B cell (primary cell): Measurements from ENCODE around the gene ANKRD11. TPM values are rescaled to one million over a fixed set of nuclear protein-coding genes. Genes with fewer than 3 reads are reported as not detected.

Source experiments
- ATAC-seq: fragments of 200-7000 bp; cut with Tn5 transposase; one replicate; pipeline ENCODE4 v1.10.0; 2021; ENCODE audit warnings: low read depth, mild to moderate bottlenecking, moderate number of reproducible peaks, moderate library complexity
- CTCF ChIA-PET: fragments of 350-600 bp; sonication (Branson Sonifier 250); formaldehyde crosslinking; loops from one replicate; lab custom pipeline; 2021; ENCODE audit warnings: antibody characterized with exemption, inconsistent platforms; lab: Charles Lee
- POLR2A ChIA-PET: fragments of 350-600 bp; sonication (Branson Sonifier 250); formaldehyde crosslinking; loops from one replicate; lab custom pipeline; 2021; ENCODE audit warnings: antibody characterized with exemption; lab: Charles Lee
- DNase-seq: peaks from one replicate; pipeline ENCODE4 v3.0.0; 2013
- H2AFZ ChIP-seq: 2 replicates; pipeline ENCODE4 v1.6.1; 2012; ENCODE audit warnings: mild to moderate bottlenecking, low read depth, low read length; ENCODE audit not compliant: insufficient read depth, poor library complexity, severe bottlenecking
- H3K27ac ChIP-seq, 2 donors: 1 replicate in 1 of 2; 2 replicates in 1 of 2; pipeline ENCODE4 v1.5.1; 2012 to 2013; ENCODE audit warnings: low read length in 2 of 2, mild to moderate bottlenecking in 2 of 2, moderate library complexity in 1 of 2
- H3K27me3 ChIP-seq, 4 experiments: fragments of 200-600 bp in 1 of 4; sonication (generic) in 1 of 4; replicated peaks in 1 of 4; 1 replicate in 2 of 4; 2 replicates in 2 of 4; pipeline versions ENCODE4 v1.6.1 to v1.7.0; 2013 to 2016; ENCODE audit warnings: low read length in 3 of 4, mild to moderate bottlenecking in 2 of 4, mixed read lengths in 1 of 4, moderate library complexity in 1 of 4; ENCODE audit not compliant: insufficient read depth in 4 of 4, control insufficient read depth in 3 of 4; ENCODE audit errors: control extremely low read depth in 1 of 4
- H3K36me3 ChIP-seq, 2 experiments: replicated peaks in 1 of 2; 1 replicate in 1 of 2; 2 replicates in 1 of 2; pipeline versions ENCODE4 v1.6.1 to v1.7.1; 2013; ENCODE audit warnings: low read length in 1 of 2; ENCODE audit not compliant: insufficient read depth in 2 of 2, control insufficient read depth in 1 of 2; ENCODE audit errors: control extremely low read depth in 1 of 2, extremely low read depth in 1 of 2
- H3K4me1 ChIP-seq, 2 donors: fragments of 200-600 bp in 1 of 2; sonication (generic) in 1 of 2; 1 replicate in 1 of 2; 2 replicates in 1 of 2; pipeline versions ENCODE4 v1.5.1 to v1.6.1; 2013 to 2017; ENCODE audit warnings: low read length in 2 of 2; ENCODE audit not compliant: control insufficient read depth in 2 of 2, insufficient read depth in 2 of 2
- H3K4me2 ChIP-seq: replicated peaks from 2 replicates; pipeline ENCODE3; 2012; ENCODE audit warnings: mild to moderate bottlenecking, low read depth, low read length; ENCODE audit not compliant: poor library complexity, severe bottlenecking
- H3K4me3 ChIP-seq, 5 experiments: fragments of 200-600 bp in 1 of 5; sonication (generic) in 1 of 5; 1 replicate in 3 of 5; 2 replicates in 2 of 5; pipeline versions ENCODE4 v1.5.1 to v1.7.0; 2011 to 2016; ENCODE audit warnings: low read length in 4 of 5, mild to moderate bottlenecking in 4 of 5, low read depth in 2 of 5, control low read depth in 1 of 5, moderate library complexity in 1 of 5; ENCODE audit not compliant: insufficient read depth in 1 of 5; ENCODE audit errors: control extremely low read depth in 1 of 5, extremely low read depth in 1 of 5
- H3K79me2 ChIP-seq: fragments of 200-600 bp; sonication (generic); one replicate; pipeline ENCODE4 v1.6.0; 2016; ENCODE audit warnings: low read length; ENCODE audit not compliant: control insufficient read depth, insufficient read depth
- H3K9ac ChIP-seq: fragments of 200-600 bp; sonication (generic); 2 replicates; pipeline ENCODE4 v1.6.1; 2017; ENCODE audit warnings: mild to moderate bottlenecking, low read length, moderate library complexity
- H3K9me3 ChIP-seq, 3 donors: one replicate each; pipeline versions ENCODE4 v1.6.1 to v1.7.1; 2013; ENCODE audit warnings: low read length in 2 of 3; ENCODE audit not compliant: control insufficient read depth in 2 of 3, insufficient read depth in 1 of 3; ENCODE audit errors: control extremely low read depth in 1 of 3
- H4K20me1 ChIP-seq: 2 replicates; pipeline ENCODE4 v1.6.0; 2012; ENCODE audit warnings: mild to moderate bottlenecking, low read length; ENCODE audit not compliant: insufficient read depth, control insufficient read depth, poor library complexity, severe bottlenecking
- H3K27ac Mint-ChIP-seq: one replicate; pipeline ENCODE4 v1.8.0; 2021; ENCODE audit warnings: mixed read lengths
- H3K27me3 Mint-ChIP-seq: one replicate; pipeline ENCODE4 v1.8.0; 2021; ENCODE audit warnings: mixed read lengths
- H3K4me1 Mint-ChIP-seq: one replicate; pipeline ENCODE4 v1.8.0; 2021; ENCODE audit warnings: mixed read lengths
- H3K4me3 Mint-ChIP-seq: one replicate; pipeline ENCODE4 v1.8.0; 2021; ENCODE audit warnings: mixed read lengths
- H3K9me3 Mint-ChIP-seq: one replicate; pipeline ENCODE4 v1.8.0; 2022; ENCODE audit warnings: mixed read lengths; ENCODE audit not compliant: insufficient read depth
- EZH2 ChIP-seq: IDR thresholded peaks from 2 replicates; pipeline ENCODE4 v1.6.1; 2012; ENCODE audit warnings: borderline replicate concordance, low read depth, mild to moderate bottlenecking, moderate library complexity, low read length; ENCODE audit not compliant: insufficient read depth, poor library complexity, severe bottlenecking
- WGBS: methylation state at CpG from one replicate; pipeline ENCODE4 v1.1.5; 2013; ENCODE audit warnings: missing lambda C conversion rate; ENCODE audit not compliant: insufficient coverage; 5-methylcytosine and 5-hydroxymethylcytosine counted together
- intact Hi-C: fragments of 100-400 bp; cut with micrococcal nuclease; formaldehyde crosslinking; loops from one replicate; pipeline ENCODE4 v1.10.0; 2022
- polyA plus RNA-seq: library from polyadenylated mRNA; depleted of rRNA; stranded (reverse); fragments of >200 nt; gene quantifications from 2 replicates; pipeline ENCODE4 v1.2.3, GENCODE V29; 2012
- total RNA-seq, 2 donors: library from RNA; stranded (reverse); fragments of 120-200 nt in 1 of 2; gene quantifications; 1 replicate in 1 of 2; 2 replicates in 1 of 2; pipeline versions ENCODE4 v1.2.3 to v1.2.4, GENCODE V29; 2013 to 2022
- TF ChIP-seq, protein P1 (sequence below): fragments of 200-600 bp; IDR thresholded peaks from one replicate; pipeline ENCODE4 v1.8.0; 2022; ENCODE audit warnings: antibody characterized with exemption, mild to moderate bottlenecking

ANKRD11 gene
- total and polyA plus RNA-seq, 2 donors (not counting 1 experiment from before 2014, with no cell fraction given), result 67.9 to 314 TPM

DNA sequence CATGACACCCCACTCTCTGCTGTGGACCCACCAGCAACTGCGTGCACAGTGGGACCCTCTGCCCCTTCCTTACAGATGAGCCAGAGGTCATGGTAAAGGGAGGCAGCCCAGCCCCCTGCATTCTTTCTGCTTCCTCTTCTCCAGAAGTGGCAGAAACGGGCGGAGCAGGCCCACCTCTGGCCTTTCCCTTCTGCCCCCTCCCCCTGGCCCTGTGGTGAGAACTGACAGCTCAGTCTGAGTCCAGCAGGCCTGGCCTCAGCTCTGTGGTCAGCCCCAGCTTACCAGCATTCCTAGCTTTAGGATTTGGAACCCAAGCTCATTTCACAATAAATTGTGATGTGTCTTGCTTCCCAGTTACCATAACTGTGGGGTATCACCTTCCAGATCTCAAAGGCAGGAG lies 4.8 kb upstream of the ANKRD11 start:
- 94% methylated on average over 3 of the region's 3 CpGs for WGBS
- Histone ChIP-seq H3K27me3 (no peaks in the 10 kb centered on the region), H3K4me3 (no peak overlapping the region), H3K4me2 (no peak overlapping the region), H3K79me2 (peaks cover 47% of the 10 kb centered on the region), H4K20me1 (peaks cover 36% of the 10 kb centered on the region), H3K9ac (no peak overlapping the region), H3K36me3 (peaks cover 0 to 13% of the 10 kb centered on the region in 2 experiments), H2AFZ (no peak overlapping the region), H3K4me1 (peaks cover 12 to 13% of the 10 kb centered on the region in 2 donors), H3K27ac (no peak overlapping the region), H3K9me3 (no peaks in the 10 kb centered on the region)
- Mint-ChIP-seq H3K9me3 (no peaks in the 10 kb centered on the region), H3K4me1 (peaks cover 25% of the 10 kb centered on the region), H3K27me3 (no peaks in the 10 kb centered on the region), H3K4me3 (no peak overlapping the region), H3K27ac (no peak overlapping the region)
- no peak for ATAC-seq
- ChIA-PET POLR2A (interaction anchor here (0.6 to 1.4 kb wide), 3 partner anchors 9 to 847 kb away, joined by 3 to 11 read pairs (median 5); no protein-coding TSS in a partner anchor), CTCF (interaction anchor here (1.3 to 1.6 kb wide), 2 partner anchors 12 to 14 kb away, joined by 3 to 5 read pairs; no protein-coding TSS in a partner anchor)
- no peak for TF ChIP-seq EZH2
- TF ChIP-seq, protein P1, sequence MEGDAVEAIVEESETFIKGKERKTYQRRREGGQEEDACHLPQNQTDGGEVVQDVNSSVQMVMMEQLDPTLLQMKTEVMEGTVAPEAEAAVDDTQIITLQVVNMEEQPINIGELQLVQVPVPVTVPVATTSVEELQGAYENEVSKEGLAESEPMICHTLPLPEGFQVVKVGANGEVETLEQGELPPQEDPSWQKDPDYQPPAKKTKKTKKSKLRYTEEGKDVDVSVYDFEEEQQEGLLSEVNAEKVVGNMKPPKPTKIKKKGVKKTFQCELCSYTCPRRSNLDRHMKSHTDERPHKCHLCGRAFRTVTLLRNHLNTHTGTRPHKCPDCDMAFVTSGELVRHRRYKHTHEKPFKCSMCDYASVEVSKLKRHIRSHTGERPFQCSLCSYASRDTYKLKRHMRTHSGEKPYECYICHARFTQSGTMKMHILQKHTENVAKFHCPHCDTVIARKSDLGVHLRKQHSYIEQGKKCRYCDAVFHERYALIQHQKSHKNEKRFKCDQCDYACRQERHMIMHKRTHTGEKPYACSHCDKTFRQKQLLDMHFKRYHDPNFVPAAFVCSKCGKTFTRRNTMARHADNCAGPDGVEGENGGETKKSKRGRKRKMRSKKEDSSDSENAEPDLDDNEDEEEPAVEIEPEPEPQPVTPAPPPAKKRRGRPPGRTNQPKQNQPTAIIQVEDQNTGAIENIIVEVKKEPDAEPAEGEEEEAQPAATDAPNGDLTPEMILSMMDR, result no peak
- intact Hi-C loops, result no loop called here
- DNase-seq, result no peak

DNA sequence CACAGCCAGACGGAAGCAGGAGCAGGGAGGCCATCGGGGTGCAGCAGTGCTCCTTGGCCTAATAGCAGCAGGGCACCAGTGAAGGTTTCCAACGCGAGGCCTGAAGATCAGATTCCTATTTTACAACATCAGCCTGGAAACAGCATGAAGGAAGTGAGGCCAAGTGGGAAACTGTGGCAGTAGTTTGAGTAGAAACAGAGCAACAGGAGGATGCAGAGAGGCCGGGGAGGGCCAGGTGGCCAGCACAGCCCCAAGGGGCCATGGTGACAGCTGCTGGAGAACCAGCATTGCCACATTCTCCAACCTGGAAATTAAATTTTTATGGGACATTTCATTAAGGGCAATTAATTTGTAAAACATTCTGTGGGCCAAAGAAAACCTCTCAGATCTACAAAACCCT lies 3.4 kb upstream of the ANKRD11 start:
- H3K27me3 Mint-ChIP-seq, result no peaks in the 10 kb centered on the region
- Histone ChIP-seq H3K4me2 (no peak overlapping the region), H3K27ac (no peak overlapping the region), H3K4me3 (no peak overlapping the region), H3K36me3 (peaks cover 0 to 10% of the 10 kb centered on the region in 2 experiments), H3K9me3 (no peaks in the 10 kb centered on the region), H3K27me3 (no peaks in the 10 kb centered on the region), H3K9ac (no peak overlapping the region), H3K4me1 (peaks cover 14 to 17% of the 10 kb centered on the region in 2 donors), H3K79me2 (peaks cover 48% of the 10 kb centered on the region), H4K20me1 (peaks cover 39% of the 10 kb centered on the region), H2AFZ (no peak overlapping the region)
- H3K27ac Mint-ChIP-seq, result no peak overlapping the region
- intact Hi-C loops, result no loop called here
- POLR2A ChIA-PET, result interaction anchor here (1.4 kb wide), 1 partner anchor 10 kb away, joined by 11 read pairs; no protein-coding TSS in a partner anchor
- no peak for ATAC-seq
- H3K4me1 Mint-ChIP-seq, result peaks cover 29% of the 10 kb centered on the region
- CTCF ChIA-PET, result no interaction called here
- no peaks in the 10 kb centered on the region for H3K9me3 Mint-ChIP-seq
- TF ChIP-seq, protein P1, result no peak
- no peak for TF ChIP-seq EZH2
- DNase-seq, result no peak
- no peak overlapping the region for H3K4me3 Mint-ChIP-seq
- 95% methylated on average over 2 of the region's 5 CpGs for WGBS
